Naive thymus-derived CD4-positive, alpha-beta T cell (primary cell): ENCODE data around the gene EDNRB. TPM values are rescaled to one million over a fixed set of nuclear protein-coding genes. Genes with fewer than 3 reads are reported as not detected.

Source experiments
- ATAC-seq: fragments of 150-1000 bp; cut with Tn5 transposase; 2 replicates; pipeline ENCODE4 v1.10.0; 2021; ENCODE audit warnings: mild to moderate bottlenecking, moderate library complexity
- CTCF ChIA-PET: fragments of 350-600 bp; sonication (Branson Sonifier 250); formaldehyde crosslinking; loops from one replicate; lab custom pipeline; 2021; ENCODE audit warnings: antibody characterized with exemption; lab: Charles Lee
- POLR2A ChIA-PET: fragments of 350-600 bp; sonication (Branson Sonifier 250); formaldehyde crosslinking; loops from one replicate; lab custom pipeline; 2021; ENCODE audit warnings: antibody characterized with exemption, inconsistent platforms; lab: Charles Lee
- DNase-seq, 9 donors: peaks; one replicate each; pipeline versions ENCODE4 v3.0.0 to v3.0.0-alpha.2; 2020 to 2022; ENCODE audit warnings: mixed read lengths in 1 of 9
- H3K27ac ChIP-seq: one replicate; pipeline ENCODE4 v1.7.0; 2013; ENCODE audit warnings: mild to moderate bottlenecking, low read depth, low read length, moderate library complexity
- H3K27me3 ChIP-seq, 2 donors: one replicate each; pipeline ENCODE4 v1.7.0; 2013; ENCODE audit warnings: low read length in 2 of 2, mild to moderate bottlenecking in 2 of 2, moderate library complexity in 2 of 2; ENCODE audit not compliant: control insufficient read depth in 2 of 2, insufficient read depth in 2 of 2
- H3K36me3 ChIP-seq, 3 experiments: 1 replicate in 2 of 3; 2 replicates in 1 of 3; pipeline ENCODE4 v1.7.0; 2013; ENCODE audit warnings: low read length in 3 of 3, mild to moderate bottlenecking in 3 of 3, moderate library complexity in 1 of 3; ENCODE audit not compliant: insufficient read depth in 3 of 3, control insufficient read depth in 2 of 3
- H3K4me1 ChIP-seq, 2 donors: one replicate each; pipeline ENCODE4 v1.7.0; 2013; ENCODE audit warnings: low read length in 2 of 2, mild to moderate bottlenecking in 2 of 2, moderate library complexity in 1 of 2; ENCODE audit not compliant: control insufficient read depth in 2 of 2, insufficient read depth in 2 of 2
- H3K4me3 ChIP-seq: 2 replicates; pipeline ENCODE4 v1.7.0; 2013; ENCODE audit warnings: mild to moderate bottlenecking, low read length
- H3K9me3 ChIP-seq, 3 experiments: 1 replicate in 2 of 3; 2 replicates in 1 of 3; pipeline ENCODE4 v1.7.0; 2013; ENCODE audit warnings: low read length in 3 of 3; ENCODE audit not compliant: control insufficient read depth in 2 of 3
- H3K27ac Mint-ChIP-seq, 9 donors: one replicate each; pipeline ENCODE4 v1.8.0; 2020 to 2022; ENCODE audit warnings: mixed read lengths in 9 of 9, mild to moderate bottlenecking in 8 of 9, moderate library complexity in 5 of 9, inconsistent platforms in 2 of 9
- H3K27me3 Mint-ChIP-seq, 5 donors: one replicate each; pipeline ENCODE4 v1.8.0; 2021 to 2022; ENCODE audit warnings: mixed read lengths in 5 of 5, mild to moderate bottlenecking in 1 of 5
- H3K36me3 Mint-ChIP-seq, 5 donors: one replicate each; pipeline ENCODE4 v1.8.0; 2020 to 2022; ENCODE audit warnings: mixed read lengths in 5 of 5, mild to moderate bottlenecking in 3 of 5, inconsistent platforms in 1 of 5
- H3K4me1 Mint-ChIP-seq, 7 donors: one replicate each; pipeline ENCODE4 v1.8.0; 2020 to 2022; ENCODE audit warnings: mixed read lengths in 7 of 7, mild to moderate bottlenecking in 3 of 7, inconsistent platforms in 1 of 7
- H3K4me3 Mint-ChIP-seq, 10 donors: one replicate each; pipeline ENCODE4 v1.8.0; 2020 to 2022; ENCODE audit warnings: mild to moderate bottlenecking in 10 of 10, mixed read lengths in 10 of 10, moderate library complexity in 6 of 10, inconsistent platforms in 2 of 10
- H3K9me3 Mint-ChIP-seq, 11 donors: one replicate each; pipeline ENCODE4 v1.8.0; 2020 to 2022; ENCODE audit warnings: mixed read lengths in 11 of 11, mild to moderate bottlenecking in 4 of 11, inconsistent platforms in 1 of 11, moderate library complexity in 1 of 11
- intact Hi-C, 2 donors: fragments of 100-400 bp; cut with micrococcal nuclease; formaldehyde crosslinking; loops; one replicate each; pipeline ENCODE4 v1.15.1; 2023
- polyA plus RNA-seq, 2 donors: library from polyadenylated mRNA; unstranded; fragments of 300-500 nt; fragmentation: Illumina TruSeq; gene quantifications; one replicate each; pipeline ENCODE4 v1.2.3, GENCODE V29; 2021
- total RNA-seq, 6 experiments: library from RNA in 5 of 6; stranded (reverse) in 5 of 6; gene quantifications; 1 replicate in 5 of 6; 2 replicates in 1 of 6; pipeline ENCODE4 v1.2.3 and lab custom pipeline; 2021 to 2026

Gene EDNRB
- total and polyA plus RNA-seq, 7 experiments from 2014 or later: 0.32 TPM; not detected in 6

DNA sequence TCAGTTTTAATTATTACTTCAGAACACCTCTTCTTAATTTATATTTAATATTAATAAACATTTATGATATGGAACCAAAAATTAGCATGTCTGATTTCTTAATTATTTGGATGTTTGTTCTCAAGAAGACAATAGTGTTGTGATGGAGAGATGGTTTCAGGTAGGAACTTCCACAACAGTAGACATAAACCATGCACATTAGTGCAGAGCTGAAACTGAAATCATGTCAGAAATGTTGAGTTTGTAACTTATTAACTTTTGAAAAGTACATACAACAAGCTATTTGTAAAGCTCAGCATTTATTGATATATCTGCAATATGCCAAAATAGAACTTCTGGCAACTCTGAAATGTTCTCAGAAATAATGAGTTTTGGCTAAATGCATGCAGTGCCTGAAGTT, 11.8 kb upstream of the EDNRB start:
- Mint-ChIP-seq H3K27ac (no peak overlapping the region), H3K4me3 (no peak overlapping the region), H3K9me3 (no peaks in the 10 kb centered on the region), H3K27me3 (peaks cover 0 to 23% (median 10%) of the 10 kb centered on the region in 5 donors), H3K4me1 (peaks cover 0 to 11% (median 0%) of the 10 kb centered on the region in 7 donors), H3K36me3 (peaks cover 0 to 2% (median 0%) of the 10 kb centered on the region in 5 donors)
- ChIA-PET CTCF (no interaction called here), POLR2A (no interaction called here)
- Histone ChIP-seq H3K36me3 (no peaks in the 10 kb centered on the region), H3K27me3 (peaks cover 0 to 3% of the 10 kb centered on the region in 2 donors), H3K4me3 (no peak overlapping the region), H3K27ac (no peak overlapping the region), H3K4me1 (no peaks in the 10 kb centered on the region), H3K9me3 (no peaks in the 10 kb centered on the region)
- intact Hi-C loops: no loop called here
- DNase-seq (no peak), ATAC-seq (no peak)

DNA sequence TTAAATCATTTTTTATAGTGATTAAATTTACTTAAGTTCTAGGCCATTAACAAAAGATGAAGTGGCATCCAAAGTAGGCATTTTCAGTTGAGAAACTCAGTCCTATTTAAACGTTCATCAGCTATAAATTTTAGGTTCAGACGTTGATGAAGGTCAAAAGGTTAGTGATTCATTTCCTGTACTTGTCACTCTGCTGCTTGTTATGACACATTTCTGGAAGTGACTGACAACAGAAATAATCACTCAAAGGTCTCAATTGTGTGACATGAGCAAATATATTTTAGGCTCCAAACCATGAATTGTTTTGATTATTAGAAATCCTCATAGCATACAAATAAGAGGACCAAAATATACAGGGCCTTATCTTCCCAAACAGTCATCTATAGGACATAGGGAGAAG, 10.3 kb upstream of the EDNRB start:
- Mint-ChIP-seq H3K36me3 (peaks cover 0 to 2% (median 0%) of the 10 kb centered on the region in 5 donors), H3K4me3 (no peak overlapping the region), H3K27ac (no peak overlapping the region), H3K4me1 (peaks cover 0 to 11% (median 0%) of the 10 kb centered on the region in 7 donors), H3K27me3 (peaks cover 5 to 38% (median 19%) of the 10 kb centered on the region in 5 donors), H3K9me3 (peaks cover 0 to 2% (median 0%) of the 10 kb centered on the region in 11 donors)
- Histone ChIP-seq H3K27ac (no peak overlapping the region), H3K27me3 (peaks cover 0 to 3% of the 10 kb centered on the region in 2 donors), H3K36me3 (no peaks in the 10 kb centered on the region), H3K4me1 (no peaks in the 10 kb centered on the region), H3K4me3 (no peak overlapping the region), H3K9me3 (no peaks in the 10 kb centered on the region)
- ChIA-PET CTCF (no interaction called here), POLR2A (no interaction called here)
- ATAC-seq (peak; percentile 49), DNase-seq (no peak)
- intact Hi-C loops: loop anchor here in 1 of 2 donors (10.0 kb wide), 1 partner anchor 676 kb away; the partner anchor contains the start of gene POU4F1

DNA sequence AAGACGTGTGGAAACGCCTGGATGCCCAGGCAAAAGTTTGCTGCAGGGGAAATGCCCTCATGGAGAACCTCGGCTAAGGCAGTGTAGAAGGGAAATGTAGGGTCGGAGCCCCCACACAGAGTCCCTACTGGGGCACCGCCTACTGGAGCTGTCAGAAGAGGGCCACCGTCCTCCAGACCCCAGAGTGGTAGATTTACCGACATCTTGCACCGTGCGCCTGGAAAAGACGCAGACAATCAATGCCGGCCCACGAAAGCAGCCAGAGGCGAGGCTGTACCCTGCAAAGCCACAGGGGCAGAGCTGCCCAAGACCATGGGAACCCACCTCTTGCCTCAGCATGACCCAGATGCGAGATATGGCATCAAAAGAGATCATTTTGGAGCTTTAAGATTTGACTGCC, 7.0 kb upstream of the EDNRB start:
- Mint-ChIP-seq H3K4me1 (peaks cover 0 to 11% (median 0%) of the 10 kb centered on the region in 7 donors), H3K27ac (no peak overlapping the region), H3K9me3 (peaks cover 0 to 4% (median 0%) of the 10 kb centered on the region in 11 donors), H3K4me3 (no peak overlapping the region), H3K36me3 (peaks cover 0 to 2% (median 0%) of the 10 kb centered on the region in 5 donors), H3K27me3 (peaks cover 18 to 52% (median 27%) of the 10 kb centered on the region in 5 donors)
- H3K9me3 ChIP-seq: no peaks in the 10 kb centered on the region
- ATAC-seq (no peak), DNase-seq (no peak)
- CTCF ChIA-PET: no interaction called here
- H3K27ac ChIP-seq: no peak overlapping the region
- H3K36me3 ChIP-seq: no peaks in the 10 kb centered on the region
- POLR2A ChIA-PET: no interaction called here
- no peaks in the 10 kb centered on the region for H3K4me1 ChIP-seq
- no peaks in the 10 kb centered on the region for H3K27me3 ChIP-seq
- intact Hi-C loops: loop anchor here in 1 of 2 donors (10.0 kb wide), 1 partner anchor 679 kb away; the partner anchor contains the start of gene POU4F1
- H3K4me3 ChIP-seq: no peak overlapping the region

GRCh38 chr13:77919921-77920294, 1.3 kb upstream of the EDNRB start:
- DNase-seq (no peak), ATAC-seq (no peak)
- Mint-ChIP-seq H3K27me3 (peaks cover 18 to 33% (median 24%) of the 10 kb centered on the region in 5 donors), H3K4me1 (peaks cover 0 to 5% (median 0%) of the 10 kb centered on the region in 7 donors), H3K27ac (no peak overlapping the region), H3K9me3 (peaks cover 0 to 5% (median 0%) of the 10 kb centered on the region in 11 donors), H3K4me3 (no peak overlapping the region), H3K36me3 (no peaks in the 10 kb centered on the region)
- Histone ChIP-seq H3K9me3 (no peaks in the 10 kb centered on the region), H3K36me3 (no peaks in the 10 kb centered on the region), H3K4me1 (peaks cover 0 to 3% of the 10 kb centered on the region in 2 donors), H3K27me3 (no peaks in the 10 kb centered on the region), H3K27ac (no peak overlapping the region), H3K4me3 (no peak overlapping the region)
- CTCF ChIA-PET: no interaction called here
- POLR2A ChIA-PET: no interaction called here
- intact Hi-C loops: loop anchor here in 1 of 2 donors (10.0 kb wide), 1 partner anchor 685 kb away; the partner anchor contains the start of gene POU4F1

DNA sequence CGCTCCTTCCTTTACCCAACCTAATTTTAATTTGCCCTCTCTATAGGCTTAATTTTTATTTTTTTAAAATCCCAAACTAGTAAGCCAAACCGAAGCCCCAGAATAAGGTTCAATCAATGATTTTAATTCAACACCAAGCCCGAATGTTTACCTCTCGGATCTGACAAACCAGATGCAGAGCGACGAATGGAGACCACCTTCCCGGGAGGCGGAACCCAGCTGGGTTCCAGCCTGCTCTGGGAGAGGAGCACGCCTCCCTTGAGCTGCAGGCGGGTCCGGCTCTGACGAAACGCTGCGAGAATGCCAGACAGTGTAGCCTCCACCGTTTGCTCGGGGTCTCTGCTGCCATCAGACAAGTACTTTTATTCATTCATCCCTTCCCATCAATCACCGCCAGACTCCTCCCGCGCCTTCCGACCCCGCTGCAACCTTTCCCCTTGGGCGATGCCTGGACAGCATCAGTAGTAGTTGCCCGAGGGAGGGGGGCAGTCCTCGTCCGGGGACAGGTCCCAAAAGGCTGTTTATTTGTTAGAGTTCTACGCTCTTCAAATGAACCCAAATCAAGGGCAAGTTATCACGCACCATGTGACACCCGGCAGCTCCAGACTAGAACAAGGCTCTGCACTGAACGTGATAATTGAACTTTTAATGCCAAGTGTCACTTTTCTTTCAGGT, 752 bp upstream of the EDNRB start:
- Mint-ChIP-seq H3K9me3 (peaks cover 0 to 3% (median 0%) of the 10 kb centered on the region in 11 donors), H3K4me3 (peak overlapping the region in 1 of 10 donors; percentile 67), H3K27ac (no peak overlapping the region), H3K27me3 (peaks cover 17 to 35% (median 19%) of the 10 kb centered on the region in 5 donors), H3K36me3 (no peaks in the 10 kb centered on the region), H3K4me1 (peaks cover 0 to 5% (median 0%) of the 10 kb centered on the region in 7 donors)
- DNase-seq (no peak), ATAC-seq (peak; percentile 24)
- H3K36me3 ChIP-seq: no peaks in the 10 kb centered on the region
- no peaks in the 10 kb centered on the region for H3K9me3 ChIP-seq
- no peak overlapping the region for H3K4me3 ChIP-seq
- ChIA-PET CTCF (no interaction called here), POLR2A (no interaction called here)
- intact Hi-C loops: no loop called here
- peaks cover 0 to 3% of the 10 kb centered on the region in 2 donors for H3K4me1 ChIP-seq
- no peak overlapping the region for H3K27ac ChIP-seq
- H3K27me3 ChIP-seq: no peaks in the 10 kb centered on the region

- peaks cover 0 to 3% of the 10 kb centered on the region in 2 donors for H3K4me1 ChIP-seq
- ChIA-PET CTCF (no interaction called here), POLR2A (no interaction called here)
- Mint-ChIP-seq H3K36me3 (no peaks in the 10 kb centered on the region), H3K4me1 (peaks cover 0 to 5% (median 0%) of the 10 kb centered on the region in 7 donors), H3K27ac (no peak overlapping the region), H3K27me3 (peaks cover 6 to 25% (median 14%) of the 10 kb centered on the region in 5 donors), H3K9me3 (peaks cover 0 to 3% (median 0%) of the 10 kb centered on the region in 11 donors), H3K4me3 (no peak overlapping the region)
- no peaks in the 10 kb centered on the region for H3K36me3 ChIP-seq
- H3K27ac ChIP-seq: no peak overlapping the region
- DNase-seq: no peak
- no peak overlapping the region for H3K4me3 ChIP-seq
- intact Hi-C loops: no loop called here
- H3K9me3 ChIP-seq: no peaks in the 10 kb centered on the region
- no peak for ATAC-seq
- H3K27me3 ChIP-seq: no peaks in the 10 kb centered on the region
Observed at GRCh38 chr13:77916488-77916887, 2.1 kb downstream of the EDNRB start.
